ENCODE measurements around the gene MYADML2.

- no peak for TF ChIP-seq ZNF274 (IDR thresholded peaks at IDR 0.05; ENCODE audit: low read depth, low read length)
- TF ChIP-seq SUZ12 (IDR thresholded peaks at IDR 0.05; ENCODE audit: extremely low read depth, insufficient read depth, insufficient read length), result no peak
- no peak for TF ChIP-seq YY1 (IDR thresholded peaks at IDR 0.05; ENCODE audit: insufficient read depth, insufficient read length)
These were observed 25.5 kb downstream of the MYADML2 start for GRCh38 chr17:81921537-81921862.
